HG03108 (cell line): ENCODE data around the gene PPM1N.

Experiments used
- ATAC-seq: cut with Tn5 transposase; IDR thresholded peaks from one replicate; pipeline ENCODE4 v1.9.1; 2021; ENCODE audit warnings: moderate library complexity; ENCODE audit not compliant: unreplicated experiment

The PPM1N gene

GRCh38 chr19:45498411-45499195 is at the start of gene PPM1N:
Gene PPM1N (plus strand): TSS chr19:45498443. CDS start chr19:45498473, 30 bp downstream.
- ATAC-seq, result no peak

GRCh38 chr19:45448887-45449299 is 49.4 kb upstream of the PPM1N start:
- no peak for ATAC-seq

- ATAC-seq, result no peak
Measured at GRCh38 chr19:45450012-45450333, 48.3 kb upstream of the PPM1N start.

GRCh38 chr19:45451131-45451849 is 47.0 kb upstream of the PPM1N start:
- ATAC-seq, result no peak

- no peak for ATAC-seq
Measured at GRCh38 chr19:45451850-45452387, 46.3 kb upstream of the PPM1N start.

- peak; percentile 57 for ATAC-seq
Measured at GRCh38 chr19:45455707-45456499, 42.3 kb upstream of the PPM1N start.

GRCh38 chr19:45456500-45456815 is 41.8 kb upstream of the PPM1N start:
- no peak for ATAC-seq

GRCh38 chr19:45457776-45458175 is 40.5 kb upstream of the PPM1N start:
- ATAC-seq, result no peak

GRCh38 chr19:45460807-45461347 is 37.4 kb upstream of the PPM1N start:
- ATAC-seq, result no peak

- no peak for ATAC-seq
Measured at GRCh38 chr19:45462174-45462573, 36.1 kb upstream of the PPM1N start.

- ATAC-seq, result no peak
Measured at GRCh38 chr19:45463241-45463640, 35.0 kb upstream of the PPM1N start.

- ATAC-seq, result no peak
Measured at GRCh38 chr19:45464274-45464673, 34.0 kb upstream of the PPM1N start.

- ATAC-seq, result no peak
Measured at GRCh38 chr19:45464852-45465441, 33.3 kb upstream of the PPM1N start.

GRCh38 chr19:45467115-45467455 is 31.2 kb upstream of the PPM1N start:
- ATAC-seq, result no peak

- peak; percentile 33 for ATAC-seq
Measured at GRCh38 chr19:45467456-45468158, 30.6 kb upstream of the PPM1N start, which contains the start of gene FOSB. Gene FOSB (plus strand): TSS chr19:45467996. CDS start chr19:45468587, 591 bp downstream.

- no peak for ATAC-seq
Measured at GRCh38 chr19:45468159-45468651, 30.0 kb upstream of the PPM1N start.

GRCh38 chr19:45468803-45469131 is 29.5 kb upstream of the PPM1N start:
- peak; percentile 13 for ATAC-seq

GRCh38 chr19:45469132-45469944 is 28.9 kb upstream of the PPM1N start:
- ATAC-seq, result peak; percentile 60
